Fibroblast of the aortic adventitia (primary cell): ENCODE results near the gene DMD. TPM values are rescaled to one million over a fixed set of nuclear protein-coding genes. Genes with fewer than 3 reads are reported as not detected.
"Not testable (repeated sequence)": the region's sequence is repeated elsewhere in the genome, so short reads cannot be mapped to it uniquely, and the experiment has no call there.

Source experiments
- DNase-seq: peaks from one replicate; pipeline ENCODE4 v3.0.0-alpha.2; 2010; ENCODE audit warnings: low read depth
- H3K4me3 ChIP-seq: 2 replicates; pipeline ENCODE4 v1.5.1; 2011; ENCODE audit warnings: low read depth, mild to moderate bottlenecking, control low read depth, low read length, moderate library complexity
- total RNA-seq: library from RNA; depleted of rRNA; stranded (reverse); fragments of >200 nt; gene quantifications from 2 replicates; pipeline ENCODE4 v1.2.3, GENCODE V29; 2012; ENCODE audit warnings: low replicate concordance
- TF ChIP-seq, protein P1 (sequence below): IDR thresholded peaks from 2 replicates; pipeline ENCODE4 v1.5.1; 2011; ENCODE audit warnings: mild to moderate bottlenecking, low read length, control low read depth, inconsistent platforms; ENCODE audit not compliant: insufficient read depth

The DMD gene
- total RNA-seq, 1 donor = 10.3 TPM

DNA sequence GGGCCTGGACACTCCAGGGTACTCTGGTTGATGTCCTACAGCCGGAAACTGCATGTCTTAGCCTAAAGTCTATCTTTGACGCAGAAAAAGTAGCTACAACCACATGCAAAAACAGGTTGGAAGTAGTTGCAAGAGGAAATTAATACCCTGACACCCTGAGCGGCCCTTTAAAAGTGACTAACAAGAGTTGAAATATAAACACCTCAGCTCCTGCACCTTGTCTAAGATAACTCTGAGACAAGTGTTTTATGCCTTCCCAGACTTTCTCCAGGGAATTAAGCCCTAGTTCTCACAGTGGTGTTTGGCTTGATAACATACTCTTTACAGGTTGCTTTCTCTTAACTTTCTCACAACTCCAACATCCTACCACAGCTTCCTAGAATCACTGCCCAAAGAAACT lies 943.1 kb downstream of the DMD start:
- TF ChIP-seq, protein P1, sequence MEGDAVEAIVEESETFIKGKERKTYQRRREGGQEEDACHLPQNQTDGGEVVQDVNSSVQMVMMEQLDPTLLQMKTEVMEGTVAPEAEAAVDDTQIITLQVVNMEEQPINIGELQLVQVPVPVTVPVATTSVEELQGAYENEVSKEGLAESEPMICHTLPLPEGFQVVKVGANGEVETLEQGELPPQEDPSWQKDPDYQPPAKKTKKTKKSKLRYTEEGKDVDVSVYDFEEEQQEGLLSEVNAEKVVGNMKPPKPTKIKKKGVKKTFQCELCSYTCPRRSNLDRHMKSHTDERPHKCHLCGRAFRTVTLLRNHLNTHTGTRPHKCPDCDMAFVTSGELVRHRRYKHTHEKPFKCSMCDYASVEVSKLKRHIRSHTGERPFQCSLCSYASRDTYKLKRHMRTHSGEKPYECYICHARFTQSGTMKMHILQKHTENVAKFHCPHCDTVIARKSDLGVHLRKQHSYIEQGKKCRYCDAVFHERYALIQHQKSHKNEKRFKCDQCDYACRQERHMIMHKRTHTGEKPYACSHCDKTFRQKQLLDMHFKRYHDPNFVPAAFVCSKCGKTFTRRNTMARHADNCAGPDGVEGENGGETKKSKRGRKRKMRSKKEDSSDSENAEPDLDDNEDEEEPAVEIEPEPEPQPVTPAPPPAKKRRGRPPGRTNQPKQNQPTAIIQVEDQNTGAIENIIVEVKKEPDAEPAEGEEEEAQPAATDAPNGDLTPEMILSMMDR = no peak
- no peak overlapping the region for H3K4me3 ChIP-seq
- no peak for DNase-seq

GRCh38 chrX:32267796-32268195 lies 943.6 kb downstream of the DMD start:
- TF ChIP-seq, protein P1 = no peak
- no peak overlapping the region for H3K4me3 ChIP-seq
- no peak for DNase-seq

GRCh38 chrX:32246675-32247074 lies 964.7 kb downstream of the DMD start:
- not testable (repeated sequence) for DNase-seq, H3K4me3 ChIP-seq

- TF ChIP-seq, protein P1 = no peak
- H3K4me3 ChIP-seq = no peak overlapping the region
- DNase-seq = no peak
Measured at GRCh38 chrX:32195611-32196010, 1015.7 kb downstream of the DMD start.

- H3K4me3 ChIP-seq = no peak overlapping the region
- TF ChIP-seq, protein P1 = no peak
- no peak for DNase-seq
Measured at GRCh38 chrX:32191316-32191715, 1020.0 kb downstream of the DMD start.

DNA sequence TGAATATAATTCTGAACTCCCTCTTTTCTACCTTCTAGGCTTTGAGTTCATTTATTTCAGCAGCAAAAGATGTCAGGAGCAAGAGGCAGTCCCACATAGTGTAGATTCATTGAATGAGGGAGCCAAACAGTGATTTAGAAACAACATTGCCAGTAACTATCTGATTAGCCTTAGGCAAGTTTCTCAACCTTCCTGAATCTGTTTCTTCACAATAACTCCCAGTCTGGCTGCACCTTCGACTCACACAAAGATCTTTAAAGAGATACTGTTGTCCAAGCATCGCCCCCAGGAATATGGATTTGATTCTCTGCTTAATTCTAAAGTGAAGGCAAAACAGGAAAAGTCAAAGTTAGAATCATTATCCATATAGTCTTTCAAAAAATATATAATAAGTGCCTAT lies 1026.2 kb downstream of the DMD start:
- no peak for DNase-seq
- TF ChIP-seq, protein P1 = no peak
- no peak overlapping the region for H3K4me3 ChIP-seq

GRCh38 chrX:32183066-32183465 lies 1028.3 kb downstream of the DMD start:
- DNase-seq = no peak
- TF ChIP-seq, protein P1 = no peak
- H3K4me3 ChIP-seq = no peak overlapping the region
